Measurements from ENCODE around the gene RAD51AP1.

Gene RAD51AP1

DNA sequence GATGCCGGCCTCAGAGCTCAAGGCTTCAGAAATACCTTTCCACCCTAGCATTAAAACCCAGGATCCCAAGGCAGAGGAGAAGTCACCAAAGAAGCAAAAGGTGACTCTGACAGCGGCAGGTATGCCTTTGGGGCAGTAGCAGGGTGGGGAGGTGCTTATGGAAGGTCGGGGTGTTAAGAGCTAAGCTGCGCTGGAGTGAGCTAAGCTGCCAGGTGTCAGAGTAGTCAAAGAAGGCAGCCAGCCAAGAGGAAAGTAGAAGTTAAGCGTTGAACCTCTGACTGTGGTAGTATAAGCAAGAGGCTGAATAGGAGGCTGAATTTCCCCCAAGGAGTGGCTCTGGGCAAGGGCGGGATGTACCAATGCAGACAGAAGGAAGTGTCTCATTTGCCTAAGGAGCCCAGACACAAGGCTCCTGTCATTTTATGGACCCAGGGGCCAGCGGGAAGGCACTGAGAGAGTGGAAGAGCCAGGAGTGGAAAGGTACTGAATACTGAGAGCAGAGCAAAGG is 52.5 kb downstream of the RAD51AP1 start:
- DNase-seq (ENCODE audit: low spot score) = no peak

DNA sequence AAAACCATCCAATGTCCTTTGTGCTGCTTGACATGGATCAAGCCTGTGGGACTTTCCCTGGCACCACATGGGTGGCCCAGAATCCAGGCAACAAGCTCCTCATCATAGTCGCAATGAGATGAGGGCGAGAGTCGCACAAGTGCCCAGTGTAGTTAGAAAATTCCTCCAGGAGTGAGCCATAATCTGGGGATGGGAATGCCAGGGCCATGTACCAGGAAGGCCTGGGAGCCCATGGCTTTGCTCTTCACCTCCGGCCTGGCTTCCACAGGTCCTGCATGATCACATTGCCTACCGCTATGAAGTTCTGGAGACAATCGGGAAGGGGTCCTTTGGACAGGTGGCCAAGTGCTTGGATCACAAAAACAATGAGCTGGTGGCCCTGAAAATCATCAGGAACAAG is 57.2 kb downstream of the RAD51AP1 start:
- no peak for DNase-seq (ENCODE audit: low spot score)

DNA sequence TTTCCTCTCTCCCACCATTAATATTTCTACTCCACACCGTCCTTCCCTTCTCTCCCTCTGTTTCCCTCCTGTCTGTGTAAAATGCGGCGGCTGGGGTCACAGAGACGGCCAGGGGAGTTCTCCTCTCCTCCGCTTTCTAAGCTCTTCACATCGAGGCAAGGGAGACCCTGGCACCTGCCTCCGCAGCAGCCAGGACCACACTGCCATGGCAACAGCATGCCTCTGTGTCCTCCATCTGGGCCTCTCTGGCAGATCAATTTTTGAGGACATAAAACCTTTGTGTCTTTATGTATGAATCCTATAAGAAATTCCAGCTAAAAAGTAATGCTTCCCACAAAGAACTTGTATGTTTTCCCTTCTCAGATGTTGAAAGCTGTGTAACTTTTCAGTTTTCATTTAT is 64.7 kb downstream of the RAD51AP1 start:
- DNase-seq (ENCODE audit: low spot score) = no peak

DNA sequence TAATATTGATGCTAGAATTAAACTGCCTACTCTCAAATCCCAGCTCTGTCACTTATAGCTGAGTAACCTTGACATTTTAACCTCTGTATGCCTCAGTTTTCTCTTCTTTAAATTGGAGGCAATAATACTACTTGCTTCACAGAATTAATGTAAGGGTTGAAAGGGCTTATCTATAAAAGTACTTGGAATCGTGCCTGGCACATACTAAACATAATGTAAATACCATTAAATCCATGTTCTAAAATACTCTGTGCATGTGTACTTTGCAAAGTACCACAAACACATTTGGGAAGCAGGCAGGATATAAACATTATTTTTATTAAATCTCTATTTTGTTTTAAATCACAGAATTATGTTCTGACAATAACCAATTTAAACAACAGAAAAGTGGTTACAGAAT is 65.3 kb downstream of the RAD51AP1 start:
- no peak for DNase-seq (ENCODE audit: low spot score)

DNA sequence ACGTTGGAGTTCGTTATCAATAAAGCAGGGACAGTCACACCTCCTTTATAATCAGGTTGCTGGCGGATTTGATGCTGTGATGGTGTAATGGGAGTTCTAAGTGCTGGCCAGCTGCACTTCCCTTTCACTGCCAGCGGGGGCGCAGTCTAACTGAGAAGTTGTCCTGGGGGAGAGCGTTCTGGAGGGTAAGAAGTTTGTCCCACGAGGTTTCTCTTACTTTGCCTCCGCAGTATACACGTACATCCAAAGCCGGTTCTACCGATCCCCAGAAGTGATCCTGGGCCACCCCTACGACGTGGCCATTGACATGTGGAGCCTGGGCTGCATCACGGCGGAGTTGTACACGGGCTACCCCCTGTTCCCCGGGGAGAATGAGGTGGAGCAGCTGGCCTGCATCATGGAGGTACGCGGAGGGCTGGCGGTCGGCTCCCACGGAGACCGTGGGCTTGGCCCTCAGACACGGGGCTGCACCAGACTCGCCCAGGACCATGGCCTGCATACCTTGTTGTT is 66.0 kb downstream of the RAD51AP1 start:
- DNase-seq (ENCODE audit: low spot score) = peak; percentile 89

DNA sequence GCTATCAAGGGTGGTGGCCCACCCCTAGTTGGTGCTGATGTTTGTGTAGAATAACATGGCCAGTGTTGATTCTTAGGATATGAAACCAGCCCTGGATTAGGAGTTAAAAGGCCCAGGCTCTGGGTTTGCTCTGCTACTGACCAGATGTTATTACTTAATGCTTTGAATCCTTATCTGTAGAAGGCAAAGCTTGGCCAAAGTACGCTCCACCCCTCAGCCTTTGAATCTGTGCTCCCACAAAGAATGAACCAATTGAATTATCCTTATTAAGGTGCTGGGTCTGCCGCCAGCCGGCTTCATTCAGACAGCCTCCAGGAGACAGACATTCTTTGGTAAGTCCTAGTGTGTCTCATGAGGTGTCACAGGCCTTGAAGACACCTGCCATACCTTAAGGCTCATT is 68.4 kb downstream of the RAD51AP1 start:
- no peak for DNase-seq (ENCODE audit: low spot score)

DNA sequence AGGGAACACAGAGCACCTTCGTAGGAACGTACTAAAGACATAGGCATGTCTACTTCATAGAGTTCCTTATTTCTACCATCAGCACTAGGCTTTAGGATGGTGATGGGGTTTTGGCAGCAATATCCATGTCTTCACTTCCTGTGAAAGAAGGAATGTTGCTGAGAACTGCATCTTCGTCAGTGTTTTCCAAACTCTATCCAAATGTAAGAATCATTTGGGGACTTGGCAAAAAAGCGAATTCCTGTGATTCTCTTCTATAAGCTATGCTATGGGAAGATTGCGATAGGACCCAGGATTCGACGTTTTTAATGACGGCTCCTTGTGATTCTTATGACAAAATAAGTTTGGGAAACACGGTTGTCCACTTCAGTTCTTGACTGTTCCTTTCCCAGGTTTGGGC is 70.4 kb downstream of the RAD51AP1 start:
- DNase-seq (ENCODE audit: low spot score) = no peak

Data from iPS-NIHi11 (cell line).